ENCODE measurements around the gene ZNF830. TPM values are rescaled to one million over a fixed set of nuclear protein-coding genes. Genes with fewer than 3 reads are reported as not detected.

ZNF830 gene
- total and polyA plus RNA-seq, 9 of the 15 experiments (the other 6 are each of a cell fraction or from before 2014, with no cell fraction given) = 13.1 to 28.7 (median 21.7) TPM

GRCh38 chr17:34997355-34997862, 36.1 kb downstream of the ZNF830 start (continued):
- TF ChIP-seq RBM39 (optimal IDR thresholded peaks at IDR 0.05; ENCODE audit: low read depth, low read length) (no peak), RBM22 (IDR thresholded peaks at IDR 0.05; ENCODE audit: low read depth, low read length, poor library complexity, severe bottlenecking) (no peak)

GRCh38 chr17:34998205-34998604, 36.9 kb downstream of the ZNF830 start:
- in situ Hi-C loops (cut with MboI) (loop anchor here (5.0 kb wide), 2 partner anchors 94 to 124 kb away; partner anchors contain the start of gene FNDC8), intact Hi-C loops (cut with micrococcal nuclease) (loop anchor here (1.0 to 5.0 kb wide), 2 partner anchors 89 to 121 kb away; partner anchors contain the start of gene RAD51D)
- DNase-seq (ENCODE audit: extremely low read depth in 1 of 4, low spot score in 3 of 4) (peak; percentile 74 to 86 (median 78)), FAIRE-seq (no peak), ATAC-seq (peak; percentile 94)
- ChIA-PET POLR2A (interaction anchor here (0.6 kb wide), 1 partner anchor 578 kb away, joined by 3 read pairs; no protein-coding TSS in a partner anchor), CTCF (ENCODE audit: low intra/inter-chr PET ratio) (interaction anchor here (0.5 to 2.9 kb wide), 5 partner anchors 66 to 145 kb away, joined by 3 to 49 read pairs (median 5); partner anchors contain the start of genes FNDC8 and RAD51D)
- no peaks in the 10 kb centered on the region for H3K27me3 ChIP-seq (ENCODE audit: control insufficient read depth in 2 of 2, insufficient read depth in 2 of 2, low read length in 2 of 2)
- H3K9ac ChIP-seq (ENCODE audit: insufficient read depth in 1 of 2, low read depth in 2 of 2, low read length in 2 of 2) = 0 out of 4 replicates have a peak overlapping the region, but pooled peaks of 1 of the 2 experiments have one; percentile 12
- H3K36me3 ChIP-seq (ENCODE audit: control insufficient read depth, insufficient read depth, low read length) = peaks cover 96% of the 10 kb centered on the region
- peaks cover 3 to 11% of the 10 kb centered on the region in 2 experiments; a peak in 3 of 5 replicates for H3K4me1 ChIP-seq (replicated peaks in 1 of 2; ENCODE audit: control insufficient read depth in 2 of 2, insufficient read depth in 2 of 2, low read length in 2 of 2)
- no peak overlapping the region for H3K27ac ChIP-seq (ENCODE audit: extremely low read depth, low read depth, low read length)
- H3K9me1 ChIP-seq (ENCODE audit: control insufficient read depth, insufficient read depth, low read length) = no peaks in the 10 kb centered on the region
- no TSS peak for BruUV-seq (replicated peaks)
- no peaks in the 10 kb centered on the region; the same call in 1 of the 2 replicates for H4K20me1 ChIP-seq (replicated peaks; ENCODE audit: control insufficient read depth, insufficient read depth, low read length)
- H3K4me2 ChIP-seq (ENCODE audit: insufficient read depth, low read length) = no peak overlapping the region
- WGBS (ENCODE audit: insufficient coverage, low coverage, missing lambda C conversion rate) = 42% methylated on average over 5 of the region's 5 CpGs
- no peak overlapping the region for H3K4me3 ChIP-seq
- H3K9me3 ChIP-seq (replicated peaks; ENCODE audit: control insufficient read depth, insufficient read depth, low read depth, low read length) = no peaks in the 10 kb centered on the region
- no peaks in the 10 kb centered on the region for H3K79me2 ChIP-seq (ENCODE audit: control insufficient read depth, insufficient read depth, low read length)
- no peak overlapping the region for H2AFZ ChIP-seq (ENCODE audit: low read depth, low read length)
- TF ChIP-seq ASH1L (IDR thresholded peaks at IDR 0.05; ENCODE audit: borderline replicate concordance, low read depth, partially characterized antibody) (no peak), RFX1 (IDR thresholded peaks at IDR 0.05) (no peak), CCAR2 (IDR thresholded peaks at IDR 0.05; ENCODE audit: low read depth, low read length) (no peak), ZNF324 (CRISPR knock-in tag; IDR thresholded peaks at IDR 0.05) (no peak), ZNF408 (CRISPR knock-in tag; IDR thresholded peaks at IDR 0.05; ENCODE audit: low read depth) (no peak), STAG1 (CRISPR knock-in tag; IDR thresholded peaks at IDR 0.05; ENCODE audit: borderline replicate concordance) (peak; percentile 62; the same call in 1 of the 2 replicates), TCF15 (CRISPR knock-in tag; IDR thresholded peaks at IDR 0.05) (no peak), CC2D1A (IDR thresholded peaks at IDR 0.05) (peak; percentile 50; the same call in 1 of the 2 replicates), SPI1 (IDR thresholded peaks at IDR 0.05; ENCODE audit: borderline replicate concordance, low read depth, low read length) (peak; percentile 43; the same call in 1 of the 2 replicates), CHD4 (IDR thresholded peaks at IDR 0.05; ENCODE audit: insufficient read depth, insufficient replicate concordance, low read depth, low read length, poor library complexity, severe bottlenecking) (no peak), ARID2 (IDR thresholded peaks at IDR 0.05) (peak; percentile 93), TFE3 (CRISPR knock-in tag; IDR thresholded peaks at IDR 0.05) (no peak), PYGO2 (tag; IDR thresholded peaks at IDR 0.05) (no peak), ZFP1 (CRISPR knock-in tag; IDR thresholded peaks at IDR 0.05) (no peak), HDAC2 (IDR thresholded peaks at IDR 0.05) (no peak)

Measured in K562 (cell line).